Endothelial cell of umbilical vein (primary cell): Measurements from ENCODE around the gene STYXL1.

ENCODE experiments used
- CTCF ChIP-seq, 2 donors: IDR thresholded peaks; 1 replicate in 1 of 2; 2 replicates in 1 of 2; pipeline ENCODE4 v1.5.1; 2011; ENCODE audit warnings: low read length in 2 of 2, mild to moderate bottlenecking in 2 of 2, moderate library complexity in 2 of 2, control low read depth in 1 of 2, inconsistent platforms in 1 of 2, low read depth in 1 of 2; ENCODE audit not compliant: insufficient read depth in 1 of 2; ENCODE audit errors: extremely low read depth in 1 of 2
- EZH2 ChIP-seq: IDR thresholded peaks from 2 replicates; pipeline ENCODE4 v1.6.1; 2012; ENCODE audit warnings: borderline replicate concordance, low read depth, mild to moderate bottlenecking, moderate library complexity, low read length, inconsistent platforms; ENCODE audit not compliant: severe bottlenecking
- FOS ChIP-seq: IDR thresholded peaks from 2 replicates; pipeline ENCODE4 v1.6.1; 2011; ENCODE audit warnings: mild to moderate bottlenecking, low read length, moderate library complexity, borderline replicate concordance; ENCODE audit not compliant: insufficient read depth
- GATA2 ChIP-seq: IDR thresholded peaks from 2 replicates; pipeline ENCODE4 v1.7.0; 2011; ENCODE audit warnings: low read depth, mild to moderate bottlenecking, moderate library complexity, mixed read lengths, low read length; ENCODE audit not compliant: insufficient read length, insufficient read depth
- JUN ChIP-seq: IDR thresholded peaks from 2 replicates; pipeline ENCODE4 v1.6.1; 2011; ENCODE audit warnings: borderline replicate concordance, low read depth; ENCODE audit not compliant: insufficient read length, insufficient read depth
- MAX ChIP-seq: IDR thresholded peaks from 2 replicates; pipeline ENCODE4 v1.6.1; 2011; ENCODE audit not compliant: insufficient read depth, insufficient read length
- MYC ChIP-seq: IDR thresholded peaks from one replicate; pipeline ENCODE4 v1.6.1; 2011; ENCODE audit warnings: mild to moderate bottlenecking, low read depth, low read length
- POLR2A ChIP-seq: IDR thresholded peaks from 2 replicates; pipeline ENCODE4 v1.6.1; 2012; ENCODE audit warnings: low read depth, mild to moderate bottlenecking, control low read depth, low read length
- POLR2AphosphoS5 ChIP-seq: IDR thresholded peaks from 2 replicates; pipeline ENCODE4 v1.6.1; 2012; ENCODE audit warnings: low read depth, mild to moderate bottlenecking, control low read depth, low read length, moderate library complexity; ENCODE audit not compliant: insufficient read depth

- TF ChIP-seq POLR2A (no peak), CTCF (IDR thresholded peaks at IDR 0.05; ENCODE audit: extremely low read depth in 1 of 2, insufficient read depth in 1 of 2, low read depth in 1 of 2, low read length in 2 of 2) (no peak), EZH2 (no peak), JUN (no peak), POLR2AphosphoS5 (no peak), MYC (no peak), MAX (no peak), GATA2 (no peak), FOS (no peak)
Measured at GRCh38 chr7:75967055-75967454, 80.7 kb downstream of the STYXL1 start.
